GM21825 (cell line): Measurements from ENCODE around the gene PAM.

ENCODE experiments used
- ATAC-seq: cut with Tn5 transposase; IDR thresholded peaks from one replicate; pipeline ENCODE4 v1.9.1; 2021; ENCODE audit warnings: mild to moderate bottlenecking, moderate library complexity; ENCODE audit not compliant: unreplicated experiment

The PAM gene

DNA sequence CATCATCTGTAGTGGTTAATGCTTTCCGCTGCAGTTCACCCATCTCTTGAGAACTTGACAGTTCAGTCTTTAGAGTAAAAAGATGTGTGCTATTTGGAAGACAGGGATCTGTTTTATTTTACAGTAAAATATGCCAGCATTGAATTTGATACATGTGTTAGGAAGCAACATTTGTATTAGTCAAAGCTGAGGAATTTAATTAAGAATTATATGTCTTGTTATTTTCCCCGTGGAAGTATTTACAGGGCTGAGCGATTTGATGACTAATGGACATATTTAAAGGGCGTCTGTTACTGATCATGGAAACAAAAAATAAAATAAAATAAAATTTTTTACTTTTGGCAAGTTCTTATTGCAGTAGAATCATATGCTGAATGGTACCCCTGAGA is 101.3 kb downstream of the PAM start:
- ATAC-seq = no peak

DNA sequence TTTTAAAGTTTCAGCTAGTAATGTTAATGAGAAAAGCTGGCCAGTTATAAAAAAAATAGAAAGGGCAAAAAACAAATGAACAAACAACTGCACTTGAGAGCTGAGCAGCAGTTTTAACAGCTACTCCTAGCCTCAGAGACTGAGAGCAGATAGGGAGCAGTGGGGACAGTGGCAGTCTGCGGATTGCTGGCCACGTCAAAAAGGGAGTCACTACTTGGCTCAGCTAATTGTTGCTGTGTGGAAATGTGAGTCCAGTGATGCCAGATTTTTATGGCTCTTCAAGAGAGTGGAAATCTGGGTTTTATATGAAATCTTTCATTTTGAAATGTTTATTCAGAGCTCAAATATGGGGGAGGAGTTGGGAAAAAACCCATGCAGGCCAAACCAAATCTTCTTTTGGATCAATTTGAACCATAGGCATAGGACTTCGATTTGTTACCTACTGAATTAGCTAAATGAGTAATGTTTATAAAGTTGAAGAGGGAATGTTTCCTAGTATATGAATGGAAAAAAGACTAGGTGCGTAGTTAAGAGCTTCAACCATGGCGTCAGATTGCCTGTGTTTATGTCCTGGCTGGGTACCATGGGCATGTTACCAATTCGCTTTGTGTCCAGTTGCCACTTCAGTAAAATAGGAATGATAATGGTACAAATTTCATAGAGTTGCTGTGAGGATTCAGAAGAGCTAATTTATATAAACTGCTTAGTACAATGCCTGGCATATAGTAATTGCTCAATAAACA is 102.1 kb downstream of the PAM start:
- ATAC-seq = no peak

DNA sequence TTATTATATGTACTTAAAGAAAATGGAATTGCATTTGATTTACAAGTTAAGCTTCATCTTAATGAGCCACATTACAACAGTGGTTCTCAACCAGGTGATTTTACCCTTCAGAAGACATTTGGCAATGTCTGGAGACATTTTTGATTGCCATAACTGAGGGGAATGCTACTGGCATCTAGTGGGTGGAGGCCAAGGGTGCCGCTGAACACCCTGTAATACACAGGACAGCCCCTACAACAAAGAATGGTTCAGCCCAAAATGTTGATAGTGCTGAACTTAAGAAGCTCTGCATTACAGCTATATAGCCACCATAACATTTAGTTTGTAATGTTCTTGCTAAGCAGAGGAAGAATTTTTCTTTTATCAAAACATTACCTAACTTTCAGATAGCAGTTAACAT is 103.1 kb downstream of the PAM start:
- ATAC-seq = no peak

DNA sequence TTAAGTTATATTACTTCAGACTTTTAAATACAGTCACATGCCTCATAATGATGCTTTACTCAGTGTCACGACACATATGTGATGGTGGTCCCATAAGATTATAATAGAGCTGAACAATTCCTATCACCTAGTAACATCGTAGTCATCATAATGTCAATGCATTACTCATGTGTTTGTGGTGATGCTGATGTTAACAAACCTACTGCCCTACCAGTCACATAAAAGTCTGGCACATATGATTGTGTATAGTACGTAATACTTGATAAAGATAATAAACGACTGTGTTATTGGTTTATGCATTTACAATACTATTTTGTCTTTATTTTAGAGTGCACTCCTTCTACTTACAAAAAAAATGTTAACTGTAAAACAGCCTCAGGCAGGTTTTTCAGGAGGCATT is 103.7 kb downstream of the PAM start:
- no peak for ATAC-seq

DNA sequence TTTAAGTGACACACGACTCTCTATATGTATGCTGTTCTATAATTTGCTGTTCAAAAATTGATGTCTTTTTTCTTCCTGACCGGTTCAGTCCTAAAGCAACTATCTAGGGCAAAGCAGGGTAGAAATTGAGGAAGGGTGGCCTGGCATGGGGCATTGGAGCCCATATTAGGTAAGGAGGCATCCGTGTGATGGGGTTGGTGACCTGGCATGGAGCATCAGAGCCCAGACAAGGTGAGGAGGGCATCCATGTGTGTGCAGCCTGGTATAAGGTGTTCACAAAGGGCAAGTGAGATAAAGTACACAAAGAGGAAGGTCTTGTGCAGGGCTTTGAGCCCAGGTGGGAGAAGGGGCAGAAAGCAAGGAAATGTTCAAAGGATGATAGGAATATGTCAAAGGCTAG is 104.9 kb downstream of the PAM start:
- ATAC-seq = no peak

DNA sequence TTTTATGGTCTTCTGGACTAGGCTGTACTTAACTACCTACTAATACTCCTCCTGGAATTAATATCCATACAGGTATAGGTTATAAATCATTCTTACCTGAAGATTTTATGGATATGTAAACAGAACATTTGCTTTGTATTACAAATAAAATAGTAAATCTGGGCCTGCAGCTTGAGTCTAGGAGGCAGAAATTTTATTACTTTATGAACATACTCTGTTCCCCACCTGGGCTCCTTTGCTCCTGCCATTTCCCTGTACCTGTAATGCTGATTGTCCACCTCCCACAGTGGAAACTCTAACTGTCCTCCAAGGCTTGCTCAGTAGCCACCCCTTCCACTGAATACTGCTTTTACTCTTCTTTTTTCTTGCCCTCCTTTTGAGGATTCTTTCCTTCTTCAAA is 108.0 kb downstream of the PAM start:
- ATAC-seq = no peak

DNA sequence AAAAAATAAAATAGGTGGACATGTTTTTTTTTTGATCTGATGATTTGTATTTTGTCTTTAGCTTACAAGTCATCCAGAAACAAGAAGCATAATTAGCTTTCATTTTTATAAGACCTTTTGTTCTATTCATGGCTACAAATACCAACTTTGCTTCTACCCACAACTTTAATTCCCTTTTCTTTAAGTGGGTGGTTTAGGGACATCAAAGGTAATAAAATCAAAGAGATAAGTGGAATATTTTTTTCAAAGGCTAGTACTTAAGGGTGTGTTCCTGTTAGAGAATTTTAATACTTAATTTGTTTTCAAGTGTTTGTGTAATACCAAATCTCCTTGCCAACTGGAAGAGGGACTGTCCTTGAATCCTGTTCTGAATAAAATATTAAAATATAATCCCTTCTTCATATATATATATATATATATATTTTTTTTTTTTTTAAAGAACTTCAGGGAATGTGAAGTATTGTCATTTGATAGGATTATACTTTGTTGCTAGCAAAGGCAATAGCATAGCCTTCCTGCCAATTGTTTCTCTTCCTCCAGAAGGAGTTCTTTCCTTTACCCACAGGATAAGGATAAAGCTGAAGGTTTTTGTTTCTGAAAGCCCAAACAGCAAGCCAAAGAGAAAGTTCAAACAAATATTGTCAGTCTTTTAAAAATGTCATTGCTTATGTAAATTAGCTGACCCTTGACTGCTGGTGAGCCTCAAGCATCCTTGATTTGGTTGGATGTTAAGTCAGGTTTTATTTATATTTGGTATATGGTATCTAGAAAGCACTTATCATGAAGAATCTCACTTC is 108.9 kb downstream of the PAM start:
- ATAC-seq = no peak

DNA sequence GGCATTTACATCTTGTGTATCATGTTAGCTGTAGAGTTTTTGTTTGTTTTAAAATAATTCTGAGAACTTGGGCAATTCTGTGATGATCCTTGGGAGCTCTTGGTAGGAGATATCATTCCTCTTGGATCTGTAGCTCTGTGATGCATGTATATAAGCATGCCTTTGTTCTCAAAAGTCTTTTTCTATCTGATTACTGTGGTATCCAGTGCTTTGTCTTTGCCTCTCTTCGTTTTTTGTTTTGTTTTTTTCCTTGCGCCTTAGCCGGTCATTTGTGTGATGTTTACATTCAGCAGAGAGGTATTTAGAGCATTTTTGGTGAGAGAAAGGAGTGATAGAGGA is 110.0 kb downstream of the PAM start:
- no peak for ATAC-seq

DNA sequence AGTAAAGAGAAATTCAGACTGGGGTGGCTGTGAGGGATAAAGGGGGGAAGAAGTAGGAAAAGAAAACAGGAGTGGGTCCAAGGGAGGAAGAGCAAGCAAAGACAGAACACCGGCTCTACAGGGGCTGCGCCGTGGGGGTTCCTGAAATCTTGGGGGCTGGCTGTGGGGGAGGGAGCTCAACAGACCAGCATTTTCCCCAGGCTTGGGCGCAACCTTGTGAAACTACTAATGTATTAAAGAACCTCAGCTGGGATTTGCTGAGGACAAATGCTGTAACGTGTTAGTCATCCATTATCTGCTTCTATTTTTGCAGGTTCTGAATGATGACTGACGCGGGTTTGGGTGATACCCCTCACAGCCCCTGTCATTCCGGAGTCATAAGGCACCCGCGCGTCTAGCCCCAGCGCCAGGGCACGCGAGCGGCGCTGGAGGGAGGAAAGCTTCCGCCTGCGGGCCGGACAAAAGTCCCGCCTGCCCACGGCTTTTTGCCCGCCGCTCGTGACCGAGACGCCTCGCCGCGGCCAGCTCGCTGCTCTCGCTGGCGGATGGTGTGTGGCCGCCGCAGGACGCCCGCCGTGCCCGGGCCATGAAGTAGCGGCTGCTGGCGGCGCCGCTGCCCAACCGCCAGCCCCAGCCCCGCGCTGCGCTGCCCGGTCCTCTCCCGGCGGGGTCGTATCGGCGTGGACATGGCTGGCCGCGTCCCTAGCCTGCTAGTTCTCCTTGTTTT is 110.6 kb downstream of the PAM start:
- peak; percentile 67 for ATAC-seq

DNA sequence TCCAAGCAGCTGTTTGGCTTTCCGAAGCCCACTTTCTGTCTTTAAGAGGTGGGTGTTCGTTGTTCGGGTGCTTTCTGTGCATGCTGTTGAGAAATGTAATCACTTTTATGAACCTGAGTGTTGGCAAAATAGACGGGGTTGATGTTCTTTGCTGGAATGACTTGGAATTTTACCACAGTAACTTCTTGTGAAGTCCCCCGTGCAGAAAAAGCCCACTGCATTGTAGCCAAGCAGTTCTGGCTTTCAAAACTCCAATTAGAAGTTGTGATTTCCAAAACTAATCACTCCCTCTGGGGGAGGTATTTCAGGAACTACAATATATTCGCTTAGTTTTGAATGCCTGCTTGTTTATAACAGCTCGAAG is 111.1 kb downstream of the PAM start:
- ATAC-seq = no peak

DNA sequence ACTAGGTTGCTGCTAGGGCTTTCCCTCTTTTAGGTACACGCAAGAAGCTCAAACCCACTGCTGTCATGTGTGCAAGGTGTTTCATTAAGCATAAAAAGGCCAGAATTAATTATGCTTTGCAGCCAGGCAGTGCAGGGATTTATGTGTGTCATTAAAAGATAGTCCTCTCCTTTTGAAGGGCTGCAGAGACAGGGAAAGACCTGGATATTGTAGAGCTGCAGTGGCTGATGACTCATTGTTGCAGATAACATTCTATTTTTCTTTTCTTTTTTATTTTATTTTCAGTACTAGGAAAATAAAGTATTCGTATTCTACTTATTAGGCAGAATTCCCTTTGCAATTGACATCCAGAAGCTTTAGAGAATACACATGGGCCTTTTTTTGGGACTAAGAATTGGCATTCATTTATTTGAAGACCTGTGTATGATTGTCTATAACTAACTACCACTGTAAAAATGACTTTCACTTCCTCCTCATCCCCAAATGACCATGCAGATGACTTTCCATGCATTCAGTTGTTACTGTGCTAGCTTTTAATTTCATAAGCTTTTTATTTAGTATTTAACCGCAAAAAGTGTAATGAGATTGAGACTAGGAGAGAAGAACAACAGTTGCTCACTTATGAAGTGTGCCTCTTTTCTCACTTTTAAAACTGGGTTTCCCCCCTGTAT is 113.0 kb downstream of the PAM start:
- no peak for ATAC-seq

DNA sequence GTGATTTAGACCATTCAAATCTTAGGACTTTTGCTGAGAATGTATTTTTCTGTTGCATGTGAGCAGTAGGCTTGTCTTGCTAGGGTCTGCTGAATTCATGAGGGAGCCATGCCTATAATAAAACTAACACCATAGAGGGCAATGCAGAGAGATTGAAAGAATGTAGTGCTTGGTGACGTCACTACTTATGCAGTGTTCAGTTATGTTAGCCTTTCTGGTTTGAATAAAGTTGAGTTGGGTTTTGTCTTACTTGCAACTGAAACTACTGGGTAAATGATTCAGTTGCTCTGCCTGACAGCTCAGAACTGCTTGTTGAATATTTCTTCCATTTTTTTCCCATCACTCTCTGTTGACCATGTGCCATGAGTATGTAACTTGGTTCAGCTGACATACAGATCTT is 114.1 kb downstream of the PAM start:
- ATAC-seq = no peak

DNA sequence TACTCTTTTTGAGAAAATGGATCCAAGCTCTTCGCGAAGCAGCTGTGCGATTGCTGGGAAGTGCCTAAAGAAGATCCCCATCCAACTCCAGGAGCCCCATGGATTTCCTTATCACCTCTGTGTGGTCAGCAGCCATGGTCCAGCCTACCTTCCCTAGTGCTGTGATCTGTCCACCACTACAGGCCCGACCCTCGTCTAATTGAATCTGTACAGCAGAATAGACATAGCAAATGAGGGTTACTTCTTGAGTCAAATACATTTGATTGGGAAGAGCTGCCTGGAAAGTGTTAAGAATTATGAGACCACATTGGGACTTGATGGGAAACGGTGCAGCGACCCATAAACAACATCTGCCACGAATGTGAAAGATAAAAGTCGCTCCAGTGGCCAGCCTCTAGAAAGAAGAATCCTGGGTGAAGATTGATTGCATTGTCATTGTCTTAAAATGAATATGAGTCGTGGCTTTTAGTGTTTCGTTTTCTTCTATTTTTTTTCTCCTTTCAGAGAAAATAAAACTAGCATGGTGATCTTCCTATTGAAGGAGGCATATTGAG is 118.4 kb downstream of the PAM start:
- ATAC-seq = no peak

DNA sequence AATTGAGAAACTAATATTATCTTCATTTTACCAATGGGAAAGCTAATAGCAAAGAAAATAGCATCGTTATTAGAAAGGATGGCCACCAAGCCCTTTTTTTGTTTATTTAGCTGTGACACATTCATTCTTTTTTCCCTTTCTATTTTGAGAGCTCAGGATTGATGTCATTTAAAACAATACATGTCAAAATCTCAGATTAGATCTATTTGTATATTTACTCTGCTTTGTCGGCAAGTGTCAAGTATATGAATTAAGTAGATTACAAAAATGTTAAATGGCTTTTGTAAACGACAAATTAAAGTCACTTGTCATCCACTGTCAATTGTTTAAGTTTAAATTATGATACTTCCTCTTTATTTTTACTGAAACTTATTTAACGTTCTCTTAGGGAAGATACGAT is 118.9 kb downstream of the PAM start:
- ATAC-seq = no peak

DNA sequence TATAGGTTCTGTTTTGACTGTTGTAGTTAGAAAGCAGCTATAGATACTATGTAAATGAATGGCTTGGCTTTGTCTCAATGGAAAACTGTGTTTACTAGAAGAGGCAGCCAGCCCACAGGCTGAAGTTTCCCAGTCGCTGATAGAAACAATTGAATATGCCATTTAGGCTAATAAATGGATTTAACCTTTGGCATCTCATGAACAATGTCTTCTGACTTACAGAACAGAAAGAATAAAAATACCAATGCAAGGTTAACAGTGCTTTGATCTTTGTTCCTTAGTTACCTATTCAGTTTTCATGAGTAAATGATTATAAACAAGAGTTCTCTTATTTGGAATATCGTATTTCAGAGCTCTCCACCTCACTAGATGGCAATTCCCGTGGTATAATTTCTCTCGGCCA is 120.6 kb downstream of the PAM start:
- no peak for ATAC-seq

DNA sequence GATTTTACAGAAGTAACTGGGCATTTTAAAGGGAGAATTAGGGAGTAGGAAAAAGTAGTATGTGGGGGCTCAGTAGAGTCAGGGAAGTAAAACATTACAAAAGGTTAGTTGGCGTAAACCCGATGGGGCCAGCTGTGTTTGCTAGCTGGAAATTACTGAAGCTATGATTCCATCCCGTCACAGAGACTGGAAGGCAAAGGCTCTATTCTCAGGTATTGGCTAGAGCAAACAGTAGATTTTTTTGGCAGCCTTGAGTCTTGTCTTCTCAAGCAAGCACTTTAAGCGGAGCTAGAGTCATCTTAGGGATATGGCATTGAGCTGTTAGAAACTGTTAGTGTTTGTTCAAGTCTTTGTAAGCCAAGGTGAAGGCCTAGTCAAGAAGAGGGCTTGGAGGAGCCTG is 121.5 kb downstream of the PAM start:
- ATAC-seq = no peak

DNA sequence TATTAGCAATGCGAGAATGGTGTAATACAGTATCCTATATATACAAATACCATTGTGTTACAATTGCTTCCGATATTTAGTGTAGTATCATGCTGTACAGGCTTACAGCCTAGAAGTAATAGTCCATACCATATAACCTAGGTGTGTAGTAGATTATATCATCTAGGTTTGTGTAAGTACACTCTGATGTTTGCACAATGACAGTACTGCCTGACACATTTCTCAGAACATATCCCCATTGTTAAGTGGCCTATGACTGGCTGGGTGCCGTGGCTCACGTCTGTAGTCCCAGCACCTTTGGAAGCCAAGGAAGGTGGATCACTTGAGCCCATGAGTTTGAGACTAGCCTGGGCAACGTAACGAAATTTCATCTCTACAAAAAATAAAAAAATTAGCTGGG is 124.6 kb downstream of the PAM start:
- no peak for ATAC-seq

DNA sequence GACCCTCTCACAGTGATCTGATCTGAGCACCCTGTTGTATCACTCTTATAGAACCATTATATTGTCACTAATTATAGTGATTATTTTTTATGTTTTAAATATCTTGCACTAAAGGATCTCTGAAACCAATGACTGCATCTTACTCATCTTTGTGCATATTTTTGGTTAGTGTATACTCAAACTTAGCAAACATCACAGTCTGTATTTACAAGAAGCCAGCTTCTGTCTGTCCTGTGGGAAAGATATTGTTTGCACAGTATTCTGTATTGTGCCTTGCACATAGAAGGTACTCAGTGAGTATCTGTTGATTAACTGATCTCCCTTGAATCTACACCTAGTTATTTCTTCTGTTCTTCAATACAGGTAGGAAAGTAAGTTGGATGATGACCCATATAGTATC is 131.5 kb downstream of the PAM start:
- no peak for ATAC-seq

DNA sequence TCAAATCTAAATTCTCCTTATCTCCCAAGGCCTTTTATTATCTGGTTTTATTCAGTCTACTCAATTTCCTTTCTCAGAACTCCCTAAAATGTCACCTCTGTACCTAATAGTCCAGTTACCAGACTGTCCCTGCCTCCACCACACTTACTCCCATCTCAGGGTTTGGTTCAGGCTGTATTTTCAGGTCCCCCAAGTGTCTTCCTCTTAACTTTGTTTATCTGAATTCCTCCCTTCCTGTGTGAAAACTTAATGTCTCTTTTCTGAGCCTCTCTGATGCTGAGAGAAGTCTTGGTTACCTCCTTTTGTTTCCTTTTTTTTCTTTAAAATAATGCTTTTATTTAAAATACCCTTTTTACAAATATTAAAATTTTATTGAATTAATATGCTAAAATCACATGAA is 133.4 kb downstream of the PAM start:
- no peak for ATAC-seq

DNA sequence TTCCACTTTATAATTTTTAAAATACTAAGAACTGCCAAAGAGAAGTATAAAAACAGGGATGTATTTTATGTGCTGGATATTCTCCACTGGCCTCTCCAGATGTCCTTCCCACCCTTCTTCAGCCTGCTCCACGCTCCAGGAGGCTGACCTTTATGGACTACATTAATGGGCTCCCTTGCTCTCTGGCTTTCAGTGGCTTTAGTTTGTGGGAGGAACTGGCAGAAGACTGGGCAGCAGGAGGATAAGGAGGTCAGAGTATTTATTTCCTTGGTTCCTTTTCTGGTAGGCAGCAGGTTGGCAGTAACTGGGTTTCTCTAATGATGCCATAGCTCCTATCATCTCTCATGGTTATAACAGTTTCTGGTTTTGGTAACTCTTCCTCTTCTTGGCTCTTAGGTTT is 133.9 kb downstream of the PAM start:
- ATAC-seq = no peak

DNA sequence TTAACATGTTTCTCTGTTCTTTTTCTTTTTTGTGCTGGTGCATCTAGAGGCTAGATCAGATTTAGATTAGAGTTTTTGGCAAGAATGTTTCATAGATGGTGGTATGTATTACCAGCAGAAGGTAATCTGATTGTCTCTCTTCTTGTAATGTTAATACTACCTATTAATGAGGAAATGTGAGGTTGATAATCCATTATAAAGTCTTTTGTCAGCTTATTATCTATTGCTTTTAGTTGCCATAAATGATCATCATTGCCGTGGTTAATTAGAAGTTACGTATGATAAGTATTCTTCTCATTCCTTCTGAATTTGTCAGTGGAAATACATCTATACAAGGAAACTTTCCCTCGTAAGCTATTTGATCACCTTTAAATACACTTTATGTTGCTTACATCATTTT is 135.0 kb downstream of the PAM start:
- no peak for ATAC-seq
